IMR-90 (cell line): ENCODE data around the gene SPPL3. TPM values are rescaled to one million over a fixed set of nuclear protein-coding genes. Genes with fewer than 3 reads are reported as not detected.

Experiments
- ATAC-seq: fragments of 200-7000 bp; cut with Tn5 transposase; 2 replicates; pipeline ENCODE4 v1.9.1; 2020; ENCODE audit warnings: low read depth, mild to moderate bottlenecking, moderate library complexity
- BruUV-seq: library from RNA; stranded (reverse); fragments of 400-500 nt; replicated peaks from 2 replicates; lab custom pipeline; 2021; lab: Mats Ljungman, UMichigan
- CTCF ChIA-PET: fragments of 300-600 bp; formaldehyde crosslinking; extraction: SDS; loops from one replicate; lab custom pipeline; 2021; ENCODE audit warnings: antibody characterized with exemption; lab: Yijun Ruan, JAX
- POLR2A ChIA-PET: fragments of 300-600 bp; sonication (Branson Sonifier 250); formaldehyde crosslinking; loops from one replicate; lab custom pipeline; 2022; ENCODE audit warnings: antibody characterized with exemption; ENCODE audit not compliant: unreplicated experiment; lab: Charles Lee
- DNase-seq: peaks from one replicate; pipeline ENCODE4 v3.0.0; 2013
- H2AFZ ChIP-seq: replicated peaks from 2 replicates; pipeline ENCODE3; 2013; ENCODE audit warnings: low read length, mild to moderate bottlenecking; ENCODE audit not compliant: poor library complexity
- H2AK5ac ChIP-seq: 2 replicates; pipeline ENCODE4 v1.6.1; 2013; ENCODE audit warnings: low read depth, low read length, inconsistent platforms
- H2AK9ac ChIP-seq: replicated peaks from 2 replicates; pipeline ENCODE3; 2013; ENCODE audit warnings: mild to moderate bottlenecking, low read depth, low read length, moderate library complexity; ENCODE audit not compliant: poor library complexity
- H2BK120ac ChIP-seq: 2 replicates; pipeline ENCODE4 v1.6.1; 2013; ENCODE audit warnings: low read depth, low read length, inconsistent platforms
- H2BK15ac ChIP-seq: 3 replicates; pipeline ENCODE4 v1.6.1; 2013; ENCODE audit warnings: low read depth, low read length, inconsistent platforms
- H2BK20ac ChIP-seq: 2 replicates; pipeline ENCODE4 v1.6.1; 2013; ENCODE audit warnings: low read depth, mild to moderate bottlenecking, inconsistent platforms, low read length, moderate library complexity
- H2BK5ac ChIP-seq: 2 replicates; pipeline ENCODE4 v1.6.1; 2013; ENCODE audit warnings: mild to moderate bottlenecking, low read depth, low read length, inconsistent platforms; ENCODE audit not compliant: poor library complexity, severe bottlenecking
- H3K14ac ChIP-seq: replicated peaks from 2 replicates; pipeline ENCODE4 v1.6.1; 2013; ENCODE audit warnings: low read depth, low read length, inconsistent platforms
- H3K18ac ChIP-seq: 2 replicates; pipeline ENCODE4 v1.6.1; 2013; ENCODE audit warnings: low read depth, low read length, control low read depth
- H3K23ac ChIP-seq: 2 replicates; pipeline ENCODE4 v1.6.1; 2013; ENCODE audit warnings: low read depth, low read length, inconsistent platforms
- H3K27ac ChIP-seq: 2 replicates; pipeline ENCODE4 v1.5.1; 2013; ENCODE audit warnings: mild to moderate bottlenecking, control low read depth, low read length; ENCODE audit not compliant: insufficient read depth
- H3K27me3 ChIP-seq: 2 replicates; pipeline ENCODE4 v1.6.1; 2013; ENCODE audit warnings: low read length; ENCODE audit not compliant: control insufficient read depth, insufficient read depth
- H3K36me3 ChIP-seq: 2 replicates; pipeline ENCODE4 v1.6.1; 2013; ENCODE audit warnings: low read length, mixed read lengths; ENCODE audit not compliant: control insufficient read depth, insufficient read depth
- H3K4ac ChIP-seq: 2 replicates; pipeline ENCODE4 v1.6.1; 2013; ENCODE audit warnings: low read depth, low read length, inconsistent platforms
- H3K4me1 ChIP-seq: 2 replicates; pipeline ENCODE4 v1.6.1; 2013; ENCODE audit warnings: low read length, mixed read lengths; ENCODE audit not compliant: control insufficient read depth, insufficient read depth
- H3K4me2 ChIP-seq: 2 replicates; pipeline ENCODE4 v1.6.1; 2013; ENCODE audit warnings: low read depth, mild to moderate bottlenecking, control low read depth, low read length, moderate library complexity
- H3K4me3 ChIP-seq: 2 replicates; pipeline ENCODE4 v1.5.1; 2013; ENCODE audit warnings: low read depth, mild to moderate bottlenecking, control low read depth, low read length, moderate library complexity; ENCODE audit not compliant: insufficient read depth
- H3K56ac ChIP-seq: 2 replicates; pipeline ENCODE4 v1.6.1; 2013; ENCODE audit warnings: low read length, inconsistent platforms; ENCODE audit not compliant: insufficient read depth; ENCODE audit errors: extremely low read depth
- H3K79me1 ChIP-seq, 2 experiments: 2 replicates each; pipeline ENCODE4 v1.6.1; 2013; ENCODE audit warnings: low read length in 2 of 2, inconsistent platforms in 1 of 2, low read depth in 1 of 2
- H3K9ac ChIP-seq: 2 replicates; pipeline ENCODE4 v1.6.1; 2013; ENCODE audit warnings: low read depth, low read length, control low read depth
- H3K9me1 ChIP-seq: 2 replicates; pipeline ENCODE4 v1.6.1; 2013; ENCODE audit warnings: low read length, inconsistent platforms; ENCODE audit not compliant: insufficient read depth
- H3K9me3 ChIP-seq: 2 replicates; pipeline ENCODE4 v1.6.1; 2013; ENCODE audit warnings: low read length; ENCODE audit not compliant: control insufficient read depth, insufficient read depth
- H4K20me1 ChIP-seq: 2 replicates; pipeline ENCODE4 v1.6.1; 2013; ENCODE audit warnings: low read length, inconsistent platforms; ENCODE audit not compliant: insufficient read depth
- H4K5ac ChIP-seq: 2 replicates; pipeline ENCODE4 v1.6.1; 2013; ENCODE audit warnings: mild to moderate bottlenecking, low read depth, low read length, control low read depth
- H4K8ac ChIP-seq, 2 experiments: 2 replicates each; pipeline ENCODE4 v1.6.1; 2013; ENCODE audit warnings: low read depth in 2 of 2, low read length in 2 of 2, control low read depth in 1 of 2, inconsistent platforms in 1 of 2
- H4K91ac ChIP-seq: 2 replicates; pipeline ENCODE4 v1.6.1; 2013; ENCODE audit warnings: low read depth, low read length, inconsistent platforms; ENCODE audit not compliant: insufficient read depth
- BHLHE40 ChIP-seq: fragments of 150-350 bp; IDR thresholded peaks from 2 replicates; pipeline ENCODE4 v1.6.1; 2016; ENCODE audit warnings: mild to moderate bottlenecking, low read depth, low read length
- RAD21 ChIP-seq: IDR thresholded peaks from 2 replicates; pipeline ENCODE4 v1.6.1; 2012; ENCODE audit warnings: low read length, improper control_type of control experiment
- RCOR1 ChIP-seq: IDR thresholded peaks from 2 replicates; pipeline ENCODE4 v1.6.1; 2012; ENCODE audit warnings: mild to moderate bottlenecking, low read length, improper control_type of control experiment; ENCODE audit not compliant: insufficient replicate concordance
- RFX5 ChIP-seq: IDR thresholded peaks from 2 replicates; pipeline ENCODE4 v1.8.0; 2012; ENCODE audit warnings: low read depth, mild to moderate bottlenecking, low read length, moderate library complexity
- SMC3 ChIP-seq: fragments of 150-350 bp; IDR thresholded peaks from 2 replicates; pipeline ENCODE4 v1.6.1; 2016; ENCODE audit warnings: low read depth, mild to moderate bottlenecking, antibody characterized with exemption, low read length, moderate library complexity
- WGBS, 2 experiments: methylation state at CpG; one replicate each; pipeline versions ENCODE4 v1.1.5 to v1.1.7; 2013; ENCODE audit warnings: missing lambda C conversion rate in 2 of 2; ENCODE audit not compliant: insufficient read length in 1 of 2; ENCODE audit errors: extremely low coverage in 2 of 2; 5-methylcytosine and 5-hydroxymethylcytosine counted together
- dilution Hi-C: fragments of 300-500 bp; cut with HindIII; formaldehyde crosslinking; loops from one replicate; pipeline ENCODE4 v1.14.3; 2018; ENCODE audit warnings: low sequenced_read_pairs; ENCODE audit not compliant: unreplicated experiment
- in situ Hi-C: fragments of 300-500 bp; cut with MboI; formaldehyde crosslinking; loops from 3 replicates; pipeline ENCODE4 v1.14.3; 2019; ENCODE audit warnings: low sequenced_read_pairs, inconsistent platforms, mixed read lengths
- intact Hi-C: fragments of 100-400 bp; cut with micrococcal nuclease; formaldehyde crosslinking; loops from 2 replicates; pipeline ENCODE4 v1.10.0; 2022
- polyA plus RNA-seq, 3 experiments: library from polyadenylated mRNA; depleted of rRNA; stranded (reverse); fragments of >200 nt; gene quantifications; 2 replicates each; pipeline ENCODE4 v1.2.3, GENCODE V29; 2012; ENCODE audit warnings: low replicate concordance in 1 of 3
- total RNA-seq: library from RNA; depleted of rRNA; stranded (reverse); fragments of >200 nt; gene quantifications from 2 replicates; pipeline ENCODE4 v1.2.3, GENCODE V29; 2012

SPPL3 gene
- total and polyA plus RNA-seq, 2 of the 4 experiments (the other 2 are of a cell fraction) = 1.6 to 18.0 TPM

DNA sequence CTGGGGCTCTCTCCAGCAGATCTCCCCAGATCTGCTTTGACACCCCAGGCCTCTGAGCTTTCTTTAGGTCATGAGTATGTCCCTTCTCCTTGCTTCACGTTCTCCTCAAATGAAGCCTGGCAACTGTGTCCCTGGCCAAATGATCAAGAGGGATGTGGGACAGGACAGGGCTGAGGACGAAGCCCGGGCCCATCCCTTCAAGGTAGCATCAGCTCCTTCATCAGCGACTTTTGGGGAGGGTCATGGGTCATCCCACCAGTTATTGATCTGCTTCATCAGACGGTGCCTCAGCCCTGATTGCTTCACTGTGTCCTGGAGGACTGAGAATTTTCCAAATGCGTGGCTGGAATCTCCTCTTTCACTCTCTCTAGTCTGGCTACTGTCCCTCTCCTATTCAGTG, 146.2 kb downstream of the SPPL3 start:
- Histone ChIP-seq H3K9me1 (no peaks in the 10 kb centered on the region; the same call in 1 of the 2 replicates), H3K4ac (no peak overlapping the region), H3K4me3 (no peak overlapping the region), H4K8ac (no peak overlapping the region), H3K4me2 (no peak overlapping the region), H2AFZ (no peak overlapping the region), H3K36me3 (peaks cover 14% of the 10 kb centered on the region), H3K27me3 (no peaks in the 10 kb centered on the region), H2BK120ac (no peak overlapping the region), H2AK9ac (no peak overlapping the region), H3K27ac (no peak overlapping the region), H2BK5ac (no peak overlapping the region), H2BK20ac (no peak overlapping the region), H4K5ac (no peak overlapping the region), H3K4me1 (no peaks in the 10 kb centered on the region), H3K9me3 (peaks cover 3% of the 10 kb centered on the region; the same call in 1 of the 2 replicates), H3K9ac (no peak overlapping the region), H3K23ac (no peak overlapping the region), H3K14ac (no peak overlapping the region), H3K79me1 (no peaks in the 10 kb centered on the region), H2BK15ac (no peak overlapping the region), H3K56ac (no peak overlapping the region), H2AK5ac (no peak overlapping the region), H4K91ac (no peak overlapping the region), H4K20me1 (no peaks in the 10 kb centered on the region), H3K18ac (no peak overlapping the region)
- CTCF ChIA-PET = no interaction called here
- TF ChIP-seq RCOR1 (no peak), BHLHE40 (no peak), RFX5 (no peak), RAD21 (no peak), SMC3 (no peak)
- BruUV-seq = no TSS peak
- POLR2A ChIA-PET = no interaction called here
- WGBS, 2 experiments = 90% methylated on average over 4 of the region's 6 CpGs; no CpG with 5 or more reads in 1 of the 2 experiments
- ATAC-seq (no peak), DNase-seq (no peak)
- dilution Hi-C loops (no loop called here), intact Hi-C loops (no loop called here), in situ Hi-C loops (no loop called here)
